ENCODE measurements around the gene IGSF21.

Gene IGSF21

GRCh38 chr1:18243503-18244175 lies 136.0 kb downstream of the IGSF21 start:
- no peak overlapping the region for H3K4me2 ChIP-seq
- H3K9ac ChIP-seq = no peak overlapping the region
- H3K4me1 ChIP-seq (ENCODE audit: low read depth, poor library complexity, severe bottlenecking) = no peaks in the 10 kb centered on the region
- H3K27ac ChIP-seq = no peak overlapping the region
- no peak for TF ChIP-seq CTCF (conservative IDR thresholded peaks at IDR 0.05; ENCODE audit: low read depth, low read length)
- no peak overlapping the region for H2AFZ ChIP-seq (ENCODE audit: low read depth)
- H3K27me3 ChIP-seq (ENCODE audit: insufficient read depth, low read depth) = no peaks in the 10 kb centered on the region
- no peak overlapping the region for H3K4me3 ChIP-seq (IDR thresholded peaks at IDR 0.05; ENCODE audit: insufficient read depth, low read depth, low read length)
- H3K79me2 ChIP-seq (ENCODE audit: insufficient read depth, low read depth) = no peaks in the 10 kb centered on the region
- H4K20me1 ChIP-seq (ENCODE audit: insufficient read depth) = no peaks in the 10 kb centered on the region
- no peaks in the 10 kb centered on the region for H3K36me3 ChIP-seq (ENCODE audit: insufficient read depth)

GRCh38 chr1:18244762-18245161 lies 137.2 kb downstream of the IGSF21 start:
- no peak overlapping the region for H3K27ac ChIP-seq
- H3K4me1 ChIP-seq (ENCODE audit: low read depth, poor library complexity, severe bottlenecking) = no peaks in the 10 kb centered on the region
- H4K20me1 ChIP-seq (ENCODE audit: insufficient read depth) = no peaks in the 10 kb centered on the region
- no peak overlapping the region for H3K4me2 ChIP-seq
- no peak overlapping the region for H2AFZ ChIP-seq (ENCODE audit: low read depth)
- H3K79me2 ChIP-seq (ENCODE audit: insufficient read depth, low read depth) = no peaks in the 10 kb centered on the region
- no peaks in the 10 kb centered on the region for H3K36me3 ChIP-seq (ENCODE audit: insufficient read depth)
- no peak overlapping the region for H3K4me3 ChIP-seq (IDR thresholded peaks at IDR 0.05; ENCODE audit: insufficient read depth, low read depth, low read length)
- H3K27me3 ChIP-seq (ENCODE audit: insufficient read depth, low read depth) = no peaks in the 10 kb centered on the region
- TF ChIP-seq CTCF (conservative IDR thresholded peaks at IDR 0.05; ENCODE audit: low read depth, low read length) = no peak
- no peak overlapping the region for H3K9ac ChIP-seq

- H3K4me2 ChIP-seq = no peak overlapping the region
- no peaks in the 10 kb centered on the region for H3K79me2 ChIP-seq (ENCODE audit: insufficient read depth, low read depth)
- no peaks in the 10 kb centered on the region for H3K36me3 ChIP-seq (ENCODE audit: insufficient read depth)
- H3K4me1 ChIP-seq (ENCODE audit: low read depth, poor library complexity, severe bottlenecking) = no peaks in the 10 kb centered on the region
- no peaks in the 10 kb centered on the region for H4K20me1 ChIP-seq (ENCODE audit: insufficient read depth)
- H2AFZ ChIP-seq (ENCODE audit: low read depth) = no peak overlapping the region
- no peak for TF ChIP-seq CTCF (conservative IDR thresholded peaks at IDR 0.05; ENCODE audit: low read depth, low read length)
- H3K27ac ChIP-seq = no peak overlapping the region
- H3K9ac ChIP-seq = no peak overlapping the region
- H3K27me3 ChIP-seq (ENCODE audit: insufficient read depth, low read depth) = no peaks in the 10 kb centered on the region
- no peak overlapping the region for H3K4me3 ChIP-seq (IDR thresholded peaks at IDR 0.05; ENCODE audit: insufficient read depth, low read depth, low read length)
These were observed 138.0 kb downstream of the IGSF21 start for GRCh38 chr1:18245647-18246046.

- H3K27ac ChIP-seq = no peak overlapping the region
- no peaks in the 10 kb centered on the region for H3K4me1 ChIP-seq (ENCODE audit: low read depth, poor library complexity, severe bottlenecking)
- no peak overlapping the region for H3K4me2 ChIP-seq
- no peak for TF ChIP-seq CTCF (conservative IDR thresholded peaks at IDR 0.05; ENCODE audit: low read depth, low read length)
- H3K4me3 ChIP-seq (IDR thresholded peaks at IDR 0.05; ENCODE audit: insufficient read depth, low read depth, low read length) = no peak overlapping the region
- H3K79me2 ChIP-seq (ENCODE audit: insufficient read depth, low read depth) = no peaks in the 10 kb centered on the region
- H2AFZ ChIP-seq (ENCODE audit: low read depth) = no peak overlapping the region
- no peaks in the 10 kb centered on the region for H3K36me3 ChIP-seq (ENCODE audit: insufficient read depth)
- H3K9ac ChIP-seq = no peak overlapping the region
- H3K27me3 ChIP-seq (ENCODE audit: insufficient read depth, low read depth) = no peaks in the 10 kb centered on the region
- H4K20me1 ChIP-seq (ENCODE audit: insufficient read depth) = no peaks in the 10 kb centered on the region
These were observed 138.9 kb downstream of the IGSF21 start for GRCh38 chr1:18246543-18246942.
